ENCODE data around the gene KRTAP12-2.
"Not testable (repeated sequence)": the region's sequence is repeated elsewhere in the genome, so short reads cannot be mapped to it uniquely, and the experiment has no call there.

The KRTAP12-2 gene

DNA sequence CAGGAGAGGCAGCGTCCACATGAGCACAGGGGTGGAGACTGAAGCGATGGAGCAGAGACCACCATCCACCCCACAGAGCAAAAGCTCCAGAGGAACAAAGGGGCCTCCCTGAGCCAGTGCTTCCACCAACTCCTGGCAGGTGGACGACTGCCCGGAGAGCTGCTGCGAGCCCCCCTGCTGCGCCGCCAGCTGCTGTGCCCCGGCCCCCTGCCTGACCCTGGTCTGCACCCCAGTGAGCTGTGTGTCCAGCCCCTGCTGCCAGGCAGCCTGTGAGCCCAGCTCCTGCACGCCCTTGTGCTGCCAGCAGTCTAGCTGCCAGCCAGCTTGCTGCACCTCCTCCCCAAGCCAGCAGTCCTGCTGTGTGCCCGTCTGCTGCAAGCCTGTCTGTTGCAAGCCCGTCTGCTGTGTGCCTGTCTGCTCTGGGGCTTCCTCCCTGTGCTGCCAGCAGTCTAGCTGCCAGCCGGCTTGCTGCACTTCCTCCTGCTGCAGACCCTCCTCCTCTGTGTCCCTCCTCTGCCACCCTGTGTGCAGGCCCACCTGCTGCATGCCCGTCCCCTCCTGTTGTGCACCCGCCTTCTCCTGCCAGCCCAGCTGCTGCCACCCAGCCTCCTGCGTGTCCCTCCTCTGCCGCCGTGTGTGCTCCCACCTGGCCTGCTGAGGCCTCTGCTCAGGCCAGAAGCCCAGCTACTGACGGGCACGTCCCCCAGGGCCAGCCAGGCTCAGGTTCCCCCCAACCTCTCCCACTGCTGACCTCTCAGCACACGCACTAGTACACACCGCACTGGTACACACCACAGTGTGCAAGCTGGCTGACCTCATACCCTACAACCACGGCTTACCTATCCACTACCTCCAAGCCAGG, 35.6 kb upstream of the KRTAP12-2 start:
- DNase-seq: no peak

DNA sequence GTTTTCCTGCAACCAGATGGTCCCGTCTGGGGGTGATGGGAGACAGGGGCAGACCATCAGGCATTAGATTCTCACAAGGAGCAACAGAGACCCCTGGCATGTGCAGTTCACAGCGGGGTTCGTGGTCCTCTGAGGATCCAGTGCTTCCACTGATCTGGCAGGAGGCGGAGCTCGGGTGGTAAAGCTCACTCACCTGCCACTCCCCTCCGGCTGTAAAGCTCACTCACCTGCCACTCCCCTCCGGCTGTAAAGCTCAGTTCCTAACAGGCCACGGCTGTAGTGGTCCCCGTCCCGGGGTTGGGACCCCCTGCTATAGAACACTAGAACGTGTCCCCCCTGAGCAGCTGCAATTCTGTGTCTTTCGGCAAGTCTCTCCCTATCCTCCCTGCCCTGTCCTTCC, 34.8 kb upstream of the KRTAP12-2 start:
- DNase-seq: no peak

DNA sequence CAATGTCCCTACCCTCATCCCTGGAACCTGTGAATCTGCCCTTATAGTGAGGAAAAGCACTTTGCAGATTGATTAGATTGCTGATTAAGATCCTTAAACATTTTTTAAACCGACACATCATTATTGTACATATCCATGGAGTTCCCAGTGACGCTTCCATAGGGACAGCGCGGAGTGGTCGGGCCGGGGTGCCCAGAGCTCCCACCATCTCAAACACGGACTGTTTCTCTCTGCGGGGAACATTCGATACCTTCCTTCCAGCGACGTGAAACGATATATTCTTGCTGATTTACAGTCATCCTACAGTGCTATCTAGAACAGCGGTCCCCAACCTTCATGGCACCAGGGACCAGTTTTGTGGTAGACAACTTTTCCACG, 34.3 kb upstream of the KRTAP12-2 start:
- DNase-seq: no peak

DNA sequence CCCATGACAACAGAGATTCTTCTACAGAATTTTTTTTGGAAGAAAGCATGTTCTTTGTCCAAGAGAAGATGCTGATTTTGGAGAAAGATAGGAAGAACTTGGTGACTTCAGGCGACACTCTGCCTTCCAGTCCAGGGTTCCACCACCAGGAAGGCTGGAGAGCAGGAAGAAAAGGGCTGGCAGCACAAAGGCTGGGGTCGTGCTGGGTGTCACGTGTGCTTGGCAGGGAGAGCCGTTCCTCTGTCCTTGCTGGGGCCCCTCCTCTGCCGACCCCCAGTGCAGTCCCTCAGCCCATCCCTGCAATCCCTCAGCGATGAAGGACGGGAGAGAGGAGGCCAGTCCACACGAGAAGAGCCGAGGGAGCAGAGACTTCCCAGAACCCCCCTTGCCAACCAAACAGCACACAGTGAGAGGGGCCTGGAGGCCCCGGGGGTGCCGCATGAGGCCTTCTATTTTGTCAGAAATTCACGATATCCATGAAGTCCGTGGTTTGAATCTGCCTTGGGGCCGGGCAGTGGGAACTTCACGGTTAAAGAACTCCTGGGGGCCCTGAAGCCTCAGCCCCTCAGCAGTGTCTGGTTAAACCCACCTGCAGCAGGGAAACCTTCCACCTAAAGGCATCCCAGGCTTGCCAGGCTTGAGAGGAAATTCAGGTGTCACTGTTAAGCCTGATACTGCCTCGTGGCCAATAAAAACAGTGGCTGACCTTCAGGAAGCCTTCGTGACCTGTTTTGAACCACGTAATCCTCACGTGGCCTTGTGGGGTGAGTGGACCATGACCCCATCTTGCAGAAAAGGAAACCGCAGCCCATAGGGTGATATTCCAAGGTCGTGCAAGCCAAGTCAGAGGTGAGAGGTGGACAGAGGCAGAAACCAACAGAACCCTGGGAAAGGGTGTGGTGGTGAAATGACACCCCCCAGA, 33.6 kb upstream of the KRTAP12-2 start:
- DNase-seq: no peak

DNA sequence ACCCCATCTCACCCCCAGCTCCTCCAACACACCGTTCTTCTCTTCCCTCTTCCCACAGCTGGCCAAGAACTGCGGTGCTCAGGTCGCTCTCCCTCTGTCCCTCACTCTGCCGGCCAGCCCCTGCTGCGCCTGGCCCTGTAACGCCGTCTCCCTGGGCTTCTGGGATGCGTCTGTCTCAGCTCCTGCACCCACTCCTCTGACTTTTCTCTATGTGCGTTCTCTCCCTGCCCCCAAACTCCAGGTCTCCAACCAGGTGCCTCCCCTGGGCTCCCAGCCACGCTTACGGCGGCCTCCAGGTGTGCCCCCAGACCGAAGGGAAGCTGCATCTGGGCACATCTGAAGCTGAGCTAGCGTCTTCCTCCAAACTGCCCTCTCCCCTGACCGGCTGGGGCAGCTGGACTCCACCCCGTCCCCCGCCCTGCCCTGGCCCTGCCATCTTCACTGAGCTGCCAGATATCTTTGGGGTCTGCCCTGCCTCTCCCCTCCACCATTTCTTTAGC, 32.8 kb upstream of the KRTAP12-2 start:
- DNase-seq: no peak

DNA sequence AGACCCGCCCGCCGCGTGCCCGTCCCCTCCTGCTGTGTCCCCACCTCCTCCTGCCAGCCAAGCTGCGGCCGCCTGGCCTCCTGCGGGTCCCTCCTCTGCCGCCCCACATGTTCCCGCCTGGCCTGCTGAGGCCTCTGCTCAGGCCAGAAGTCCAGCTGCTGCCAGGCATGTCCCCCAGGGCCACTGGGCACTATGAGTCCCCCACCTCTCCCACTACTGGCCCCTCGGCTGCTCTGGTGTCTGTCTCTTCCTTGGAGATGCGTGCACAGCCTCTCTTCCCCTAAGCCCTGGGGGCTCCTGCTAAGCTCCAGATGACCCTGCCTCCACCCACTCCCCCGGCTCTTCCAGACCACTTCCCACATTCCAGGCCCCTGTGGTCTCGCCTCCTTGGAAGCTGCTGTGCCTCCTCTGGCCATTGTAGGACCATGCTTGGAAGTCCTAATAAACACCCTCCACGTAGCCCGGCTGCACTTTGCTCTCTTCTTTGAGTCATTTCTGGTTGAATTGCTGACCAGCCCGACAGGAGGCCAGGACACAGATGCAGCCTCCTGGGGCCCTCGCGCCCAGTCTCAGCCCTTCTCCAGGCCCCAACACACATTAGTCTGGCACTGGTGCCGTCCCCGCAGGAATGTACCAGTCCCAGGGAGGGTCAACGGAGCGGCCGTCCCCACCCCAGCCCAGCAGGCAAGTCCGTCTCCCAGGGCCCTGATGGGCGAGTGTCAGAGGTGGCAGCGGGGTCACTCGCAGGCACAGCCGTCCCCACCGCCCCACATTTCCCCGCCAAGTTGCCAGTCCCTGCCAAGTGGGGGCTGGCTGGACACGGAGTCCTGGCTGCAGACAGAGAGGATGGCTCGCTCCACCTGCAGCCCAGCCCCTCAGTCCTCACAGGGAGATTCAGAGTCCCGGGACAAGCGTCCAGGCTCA, 31.3 kb upstream of the KRTAP12-2 start:
- no peak for DNase-seq

DNA sequence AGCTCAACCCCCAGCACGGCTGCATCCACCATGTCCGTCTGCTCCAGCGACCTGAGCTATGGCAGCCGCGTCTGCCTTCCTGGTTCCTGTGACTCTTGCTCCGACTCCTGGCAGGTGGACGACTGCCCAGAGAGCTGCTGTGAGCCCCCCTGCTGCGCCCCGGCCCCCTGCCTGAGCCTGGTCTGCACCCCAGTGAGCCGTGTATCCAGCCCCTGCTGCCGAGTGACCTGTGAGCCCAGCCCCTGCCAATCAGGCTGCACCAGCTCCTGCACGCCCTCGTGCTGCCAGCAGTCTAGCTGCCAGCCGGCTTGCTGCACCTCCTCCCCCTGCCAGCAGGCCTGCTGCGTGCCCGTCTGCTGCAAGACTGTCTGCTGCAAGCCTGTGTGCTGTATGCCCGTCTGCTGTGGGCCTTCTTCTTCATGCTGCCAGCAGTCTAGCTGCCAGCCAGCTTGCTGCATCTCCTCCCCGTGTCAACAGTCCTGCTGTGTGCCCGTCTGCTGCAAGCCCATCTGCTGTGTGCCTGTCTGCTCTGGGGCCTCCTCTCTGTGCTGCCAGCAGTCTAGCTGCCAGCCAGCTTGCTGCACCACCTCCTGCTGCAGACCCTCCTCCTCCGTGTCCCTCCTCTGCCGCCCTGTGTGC, 30.6 kb upstream of the KRTAP12-2 start, which contains the start of gene KRTAP10-12:
Gene KRTAP10-12, plus strand, starts transcription at position 1 of the 639 bp plus-strand sequence. Its CDS starts 30 bp downstream, at position 31.
- not testable (repeated sequence) for DNase-seq

DNA sequence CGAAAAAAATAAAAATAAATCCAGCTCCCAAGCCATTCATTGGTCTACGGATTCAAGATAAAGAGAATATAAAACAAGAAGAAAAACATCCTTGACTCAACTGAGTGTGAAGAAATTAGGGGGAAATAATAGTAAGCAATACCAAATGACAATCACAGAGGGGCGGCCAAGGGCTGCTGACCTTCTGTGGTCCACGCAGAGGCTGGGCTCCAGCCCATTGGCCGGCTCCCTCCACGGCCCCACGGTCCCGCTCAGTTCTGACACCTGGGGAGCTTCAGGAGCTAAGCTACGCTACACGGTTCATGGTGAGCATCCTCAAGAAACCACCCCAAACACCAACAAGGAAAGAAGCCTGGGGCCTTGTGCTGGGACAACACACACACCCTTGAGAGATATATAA, 29.8 kb upstream of the KRTAP12-2 start:
- DNase-seq: no peak

DNA sequence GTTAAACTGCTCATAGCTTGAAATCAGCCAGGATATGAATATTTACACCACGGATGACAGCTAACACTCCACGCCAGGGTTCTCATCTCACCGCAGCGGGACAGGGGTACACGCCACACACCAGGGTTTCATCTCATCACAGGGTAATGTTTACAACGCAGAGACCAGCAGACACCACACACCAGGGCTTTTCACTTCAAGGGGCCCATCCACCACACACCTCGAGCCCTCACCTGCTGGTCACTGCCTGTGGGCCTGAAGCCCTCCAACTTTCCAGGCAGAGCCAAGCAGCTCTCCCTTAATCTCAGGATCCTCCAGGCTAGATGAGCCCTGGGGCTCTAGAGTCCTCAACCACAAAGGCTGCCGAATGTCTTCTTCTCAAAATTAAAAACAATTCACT, 28.9 kb upstream of the KRTAP12-2 start:
- DNase-seq: no peak

DNA sequence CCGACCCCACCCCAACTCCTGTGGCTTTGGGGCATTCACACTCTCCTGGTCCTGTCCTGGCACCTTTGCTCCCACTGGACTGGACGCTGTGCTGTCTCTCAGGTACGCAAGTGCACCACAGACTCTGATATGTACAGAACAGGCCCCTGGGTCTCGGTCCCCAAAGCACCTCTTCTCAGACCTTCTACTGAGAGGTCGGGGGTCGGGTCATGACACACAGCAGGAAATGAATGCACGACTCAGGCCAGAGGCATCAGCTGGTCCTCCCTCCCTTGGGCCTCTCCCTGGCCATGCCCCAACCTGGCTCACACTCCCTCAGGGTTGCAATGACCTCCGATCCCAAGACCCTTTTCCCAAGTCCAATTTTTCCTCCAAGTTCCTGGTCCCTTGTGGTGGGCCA, 28.5 kb upstream of the KRTAP12-2 start:
- no peak for DNase-seq

DNA sequence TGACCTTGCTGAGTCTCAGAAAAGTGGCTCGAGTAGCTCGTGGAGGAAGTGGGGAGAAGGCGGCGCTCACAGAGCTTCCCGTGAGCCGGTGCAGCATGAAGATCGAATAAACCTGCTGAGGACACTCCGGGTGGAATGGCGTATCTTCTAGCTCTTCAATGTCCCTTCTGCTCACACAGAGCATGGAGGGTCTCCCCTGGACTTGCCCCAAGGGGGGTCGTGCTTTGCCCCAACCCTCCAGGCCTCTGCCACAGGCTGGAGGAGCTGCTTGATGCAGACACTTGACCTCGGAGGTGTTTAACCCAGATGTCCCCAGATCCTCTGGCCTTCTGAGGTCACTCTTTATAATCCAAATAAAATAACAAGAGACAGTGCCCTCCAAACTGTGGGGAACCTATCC, 28.0 kb upstream of the KRTAP12-2 start:
- DNase-seq: no peak

DNA sequence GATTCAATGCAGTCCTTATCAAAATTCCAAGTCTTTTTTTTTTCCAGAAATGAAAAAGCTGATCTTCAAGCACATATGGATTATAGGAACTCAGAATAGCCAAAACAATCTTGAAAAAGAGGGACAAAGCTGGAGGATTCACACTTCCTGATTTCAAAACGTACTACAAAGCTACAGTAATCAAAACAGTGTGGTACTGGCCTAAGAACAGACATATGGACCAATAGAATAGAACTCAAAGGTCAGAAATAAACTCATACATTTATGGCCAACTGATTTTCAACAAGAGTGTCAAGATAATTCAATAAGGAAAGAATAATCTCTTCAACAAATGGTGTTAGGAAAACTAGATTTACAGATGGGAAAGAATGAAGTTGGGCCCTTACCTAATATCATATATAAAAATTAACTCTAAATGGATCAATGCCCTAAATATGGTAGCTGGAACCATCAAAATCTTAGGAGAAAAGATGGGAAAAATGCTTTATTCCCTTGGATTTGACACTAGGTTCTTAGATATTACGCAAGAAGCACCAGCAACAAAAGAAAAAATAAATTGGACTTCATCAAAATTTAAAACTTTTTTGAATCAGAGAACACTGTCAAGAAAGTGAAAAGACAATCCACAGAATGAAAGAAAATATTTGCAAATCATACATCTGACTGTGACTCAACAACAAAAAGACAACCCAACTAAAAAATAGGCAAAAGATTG, 26.2 kb upstream of the KRTAP12-2 start:
- no peak for DNase-seq

DNA sequence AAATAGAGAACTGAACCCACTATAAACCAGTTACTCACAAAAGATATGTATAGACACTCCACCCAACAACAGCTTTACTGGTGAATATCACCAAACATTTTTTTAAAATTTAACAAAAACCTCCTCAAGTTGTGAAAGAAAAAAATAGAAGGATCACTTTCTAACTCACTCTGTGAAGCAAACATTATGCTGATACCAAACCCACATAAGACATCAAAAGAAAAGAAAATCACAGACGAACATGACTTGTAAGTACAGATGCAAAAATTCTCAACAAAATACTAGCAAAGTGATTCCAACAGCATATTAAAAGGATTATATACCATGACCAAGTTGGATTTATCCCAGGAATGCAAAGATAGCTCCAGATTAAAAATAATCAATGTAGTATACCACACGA, 25.0 kb upstream of the KRTAP12-2 start:
- no peak for DNase-seq

DNA sequence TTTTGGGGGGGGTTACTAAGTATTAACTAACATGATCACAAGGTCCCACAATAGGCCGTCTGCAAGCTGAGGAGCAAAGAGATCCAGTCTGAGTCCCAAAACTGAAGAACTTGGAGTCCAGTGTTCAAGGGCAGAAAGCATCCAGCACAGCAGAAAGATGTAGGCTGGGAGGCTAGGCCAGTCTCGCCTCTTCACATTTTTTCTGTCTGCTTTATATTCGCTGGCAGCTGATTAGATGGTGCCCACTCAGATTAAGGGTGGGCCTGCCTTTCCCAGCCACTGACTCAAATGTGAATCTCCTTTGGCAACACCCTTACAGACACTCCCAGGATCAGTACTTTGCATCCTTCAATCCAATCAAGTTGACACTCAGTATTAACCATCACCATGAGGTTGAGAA, 23.0 kb upstream of the KRTAP12-2 start:
- DNase-seq: not testable (repeated sequence)

DNA sequence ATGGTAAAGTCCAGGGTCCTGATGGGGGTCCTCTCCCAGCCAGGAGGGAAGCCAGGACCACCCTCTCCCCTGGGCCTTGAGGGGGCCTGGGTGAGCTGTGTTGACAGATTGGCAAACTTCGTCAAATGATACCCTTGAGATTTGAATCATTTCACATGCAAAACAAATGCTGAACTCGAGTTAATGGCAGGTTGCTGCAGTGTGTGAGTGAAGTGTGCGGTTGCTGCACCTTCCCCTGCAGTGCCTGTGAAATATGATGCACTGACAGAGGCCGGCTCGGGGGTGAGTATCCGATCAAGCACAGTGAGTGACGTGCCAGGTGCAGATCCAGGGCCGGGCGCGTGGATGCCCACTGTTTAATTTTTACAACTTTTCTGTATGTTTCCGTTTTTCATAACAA, 20.9 kb upstream of the KRTAP12-2 start:
- no peak for DNase-seq

DNA sequence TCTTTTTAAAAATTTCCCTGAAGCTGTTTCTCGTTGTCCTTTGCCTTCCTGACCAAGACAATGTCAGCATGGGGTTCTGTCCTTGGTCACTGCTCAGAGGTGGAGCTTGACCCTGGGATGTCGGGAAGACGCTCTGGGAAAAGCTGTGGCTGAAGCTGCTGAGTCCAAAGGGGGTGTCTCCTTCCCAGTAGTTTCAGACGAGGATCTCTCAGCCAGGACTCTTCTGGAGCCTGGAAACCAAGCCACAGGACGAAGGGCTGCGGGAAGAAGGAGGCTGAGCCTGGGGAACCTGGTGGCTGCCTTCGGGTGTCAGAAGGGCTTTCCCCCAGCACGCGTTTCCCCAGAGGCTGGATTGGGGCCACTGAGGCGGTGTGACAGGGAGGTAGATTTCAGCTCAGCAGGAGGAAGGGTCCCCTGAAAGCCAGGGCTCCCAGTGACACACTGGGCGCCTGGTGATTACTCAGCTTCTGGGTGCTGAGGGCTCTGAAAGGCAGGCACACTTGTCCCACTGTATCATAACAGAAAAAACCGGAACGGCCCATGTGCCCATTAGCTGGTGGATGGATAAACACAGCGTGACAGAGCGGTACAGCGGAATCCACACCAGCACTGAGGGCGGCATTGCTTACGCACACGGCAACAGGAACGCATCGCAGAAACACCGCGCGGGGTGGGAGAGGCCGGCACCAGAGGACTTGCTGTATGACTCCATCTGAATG, 20.3 kb upstream of the KRTAP12-2 start:
- no peak for DNase-seq

DNA sequence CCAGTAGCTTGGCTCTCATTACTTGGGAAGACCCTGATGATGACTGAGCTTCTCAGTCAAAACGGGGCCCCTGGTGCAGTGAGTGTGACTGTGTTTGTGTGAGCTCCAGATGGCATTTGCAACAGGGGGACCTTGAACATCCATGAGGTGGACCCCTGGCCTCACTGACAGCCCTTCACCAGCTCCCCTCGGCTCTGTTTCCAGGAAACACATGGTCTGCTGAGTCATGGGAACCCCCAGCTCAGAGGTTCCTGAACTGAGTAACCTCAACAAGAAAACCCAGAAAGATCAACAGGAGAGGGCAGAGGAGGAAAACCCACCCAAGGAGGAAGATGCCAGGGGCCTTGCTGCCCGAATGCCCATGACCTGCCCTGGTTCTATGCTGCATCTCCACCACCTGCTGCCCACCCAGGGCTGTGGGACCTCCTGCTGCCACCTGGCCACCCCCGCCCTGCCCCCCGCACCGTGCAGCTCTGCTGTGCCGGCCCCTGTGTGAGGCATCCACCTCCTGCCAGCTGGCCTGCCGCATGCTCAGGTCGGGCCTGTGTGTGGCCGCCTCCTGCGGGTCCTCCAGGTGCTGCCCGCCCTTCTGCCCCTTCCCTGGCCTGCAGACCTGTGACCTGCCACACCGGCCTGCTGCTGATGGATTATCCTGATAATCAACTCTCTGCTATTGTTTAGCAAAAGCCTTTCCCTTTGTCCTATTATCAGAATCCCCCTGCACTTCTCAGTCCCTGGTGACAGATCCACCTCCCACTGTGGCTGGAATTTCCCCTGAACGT, 19.5 kb upstream of the KRTAP12-2 start:
- no peak for DNase-seq

DNA sequence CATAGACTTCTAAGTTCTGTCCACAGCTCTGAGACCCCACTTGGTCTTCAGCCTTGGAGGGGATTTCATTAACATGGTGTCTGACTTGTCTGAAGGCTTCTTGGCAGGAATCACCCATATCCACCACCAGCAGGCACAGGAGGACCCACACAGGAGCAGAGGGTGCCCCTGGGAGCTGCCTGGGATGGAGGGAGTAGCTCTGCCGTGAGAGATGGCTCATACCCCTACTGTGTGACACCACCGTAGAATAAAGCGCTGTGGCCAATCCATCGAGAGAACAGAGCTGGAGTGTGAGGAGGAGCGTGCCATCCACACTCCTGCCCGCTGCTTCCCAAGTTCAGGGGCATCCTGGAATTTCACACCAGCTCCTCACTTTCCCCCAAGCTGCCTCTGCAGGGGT, 18.3 kb upstream of the KRTAP12-2 start:
- DNase-seq: not testable (repeated sequence)

DNA sequence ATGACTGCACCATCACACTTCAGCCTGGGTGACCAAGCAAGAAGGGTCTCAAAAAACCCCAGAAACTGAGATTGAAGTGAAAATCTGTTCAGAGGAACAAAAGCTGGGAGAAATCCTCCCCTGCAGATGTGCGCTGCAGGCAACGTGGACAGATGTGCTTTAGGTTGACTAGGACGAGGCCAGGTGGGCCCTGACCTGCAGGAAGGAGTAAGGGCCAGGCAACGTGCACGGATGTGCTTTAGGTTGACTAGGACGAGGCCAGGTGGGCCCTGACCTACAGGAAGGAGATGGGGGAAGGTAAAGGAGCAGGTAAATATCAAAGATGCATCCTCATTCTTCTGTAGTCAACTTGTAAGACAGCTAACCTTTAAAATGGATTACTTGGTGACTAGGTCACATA, 17.8 kb upstream of the KRTAP12-2 start:
- no peak for DNase-seq

DNA sequence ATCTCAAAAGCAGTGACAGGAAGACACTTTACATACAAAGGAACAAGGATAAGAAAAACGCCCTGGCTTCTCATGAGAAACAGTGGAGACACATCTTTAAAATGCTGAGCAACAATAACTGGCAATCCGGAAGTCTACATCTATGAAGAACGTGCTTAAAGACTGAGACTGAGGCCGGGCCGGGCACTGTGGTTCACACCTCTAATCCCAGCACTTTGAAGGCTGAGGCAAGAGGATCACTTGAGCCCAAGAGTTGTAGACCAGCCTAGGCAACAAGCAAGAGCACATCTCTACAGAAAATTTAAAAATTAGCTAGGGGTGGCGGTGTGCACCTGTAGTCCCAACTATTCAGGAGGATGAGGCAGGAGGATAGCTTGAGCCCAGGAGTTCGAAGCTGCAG, 17.4 kb upstream of the KRTAP12-2 start:
- DNase-seq: no peak
